ENCODE measurements around the gene ABCG8.

The ABCG8 gene

DNA sequence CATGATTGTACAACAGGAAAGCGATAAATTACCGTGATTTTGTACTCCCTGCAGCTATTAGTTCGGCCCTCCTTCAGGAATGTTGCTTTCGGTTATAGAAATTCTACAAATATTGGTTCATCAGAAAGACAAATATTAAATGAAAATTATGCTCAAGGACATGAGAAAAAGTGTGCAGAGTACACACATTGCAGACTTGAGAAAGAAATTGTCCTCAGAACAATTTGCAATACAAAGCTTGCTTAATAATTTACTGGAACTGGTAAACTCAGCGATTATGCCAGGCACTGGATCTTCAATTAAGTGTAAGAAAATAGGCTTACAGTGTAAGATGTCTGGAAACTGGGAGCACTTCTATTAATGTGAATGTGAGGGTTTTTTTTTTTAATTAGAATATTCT is 45.9 kb downstream of the ABCG8 start:
- TF ChIP-seq, protein P1, sequence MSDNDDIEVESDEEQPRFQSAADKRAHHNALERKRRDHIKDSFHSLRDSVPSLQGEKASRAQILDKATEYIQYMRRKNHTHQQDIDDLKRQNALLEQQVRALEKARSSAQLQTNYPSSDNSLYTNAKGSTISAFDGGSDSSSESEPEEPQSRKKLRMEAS (IDR thresholded peaks at IDR 0.05; ENCODE audit: low read depth, low read length): no peak
- no peak for DNase-seq (ENCODE audit: low read depth)
- no peak overlapping the region for H3K4me3 ChIP-seq (ENCODE audit: low read depth, low read length)

DNA sequence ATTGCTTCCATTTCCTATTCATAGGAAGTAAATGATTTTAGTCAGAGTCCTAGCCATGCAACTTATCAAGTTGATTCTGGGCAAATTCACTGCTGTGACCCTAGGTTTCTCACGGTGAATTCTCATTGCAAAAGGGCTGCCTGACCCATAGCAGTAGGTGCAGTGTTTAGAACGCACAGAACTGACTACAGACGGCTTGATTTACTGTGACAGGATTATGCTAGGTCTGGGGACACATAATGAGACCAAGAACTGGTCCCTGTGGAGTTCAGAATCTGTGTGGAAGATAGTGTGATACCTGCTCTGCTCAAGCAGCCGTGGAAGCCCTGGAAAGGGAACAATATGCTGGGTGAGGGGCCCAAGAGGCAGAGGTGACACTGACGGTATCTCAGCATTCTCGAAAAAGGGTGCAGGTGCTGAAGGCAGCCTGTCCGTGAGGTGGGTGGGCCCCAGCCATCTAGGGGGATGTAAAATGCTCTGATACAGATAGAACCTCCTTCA is 46.4 kb downstream of the ABCG8 start:
- H3K4me3 ChIP-seq (ENCODE audit: low read depth, low read length): no peak overlapping the region
- TF ChIP-seq, protein P1 (IDR thresholded peaks at IDR 0.05; ENCODE audit: low read depth, low read length): no peak
- no peak for TF ChIP-seq MYC (IDR thresholded peaks at IDR 0.05; ENCODE audit: low read depth, low read length)
- TF ChIP-seq POLR2A (IDR thresholded peaks at IDR 0.05; ENCODE audit: extremely low read depth, insufficient read length): no peak
- TF ChIP-seq, protein P2, sequence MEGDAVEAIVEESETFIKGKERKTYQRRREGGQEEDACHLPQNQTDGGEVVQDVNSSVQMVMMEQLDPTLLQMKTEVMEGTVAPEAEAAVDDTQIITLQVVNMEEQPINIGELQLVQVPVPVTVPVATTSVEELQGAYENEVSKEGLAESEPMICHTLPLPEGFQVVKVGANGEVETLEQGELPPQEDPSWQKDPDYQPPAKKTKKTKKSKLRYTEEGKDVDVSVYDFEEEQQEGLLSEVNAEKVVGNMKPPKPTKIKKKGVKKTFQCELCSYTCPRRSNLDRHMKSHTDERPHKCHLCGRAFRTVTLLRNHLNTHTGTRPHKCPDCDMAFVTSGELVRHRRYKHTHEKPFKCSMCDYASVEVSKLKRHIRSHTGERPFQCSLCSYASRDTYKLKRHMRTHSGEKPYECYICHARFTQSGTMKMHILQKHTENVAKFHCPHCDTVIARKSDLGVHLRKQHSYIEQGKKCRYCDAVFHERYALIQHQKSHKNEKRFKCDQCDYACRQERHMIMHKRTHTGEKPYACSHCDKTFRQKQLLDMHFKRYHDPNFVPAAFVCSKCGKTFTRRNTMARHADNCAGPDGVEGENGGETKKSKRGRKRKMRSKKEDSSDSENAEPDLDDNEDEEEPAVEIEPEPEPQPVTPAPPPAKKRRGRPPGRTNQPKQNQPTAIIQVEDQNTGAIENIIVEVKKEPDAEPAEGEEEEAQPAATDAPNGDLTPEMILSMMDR (IDR thresholded peaks at IDR 0.05; ENCODE audit: low read depth, low read length): no peak
- DNase-seq (ENCODE audit: low read depth): no peak

DNA sequence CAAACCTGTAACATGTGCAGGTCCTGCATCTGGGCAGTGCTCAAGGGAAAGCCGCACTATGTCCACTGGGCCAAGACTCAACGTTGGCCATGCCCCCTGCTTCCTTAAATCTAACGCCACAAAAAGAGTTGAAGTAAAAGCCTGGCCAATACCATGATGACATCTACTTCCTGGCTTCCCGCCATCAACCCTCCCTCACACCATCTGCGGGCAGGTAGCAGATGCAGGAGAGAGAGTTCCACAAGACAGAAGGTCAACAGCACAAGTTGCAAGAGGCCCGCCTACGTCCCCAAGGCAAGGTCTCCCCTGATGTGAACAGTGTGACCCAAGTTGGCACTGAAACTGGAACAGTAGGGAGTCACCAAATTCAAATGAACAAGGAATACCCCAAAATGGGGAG is 48.4 kb downstream of the ABCG8 start:
- DNase-seq (ENCODE audit: low read depth): peak; percentile 31
- TF ChIP-seq, protein P1 (IDR thresholded peaks at IDR 0.05; ENCODE audit: low read depth, low read length): no peak
- TF ChIP-seq POLR2A (IDR thresholded peaks at IDR 0.05; ENCODE audit: extremely low read depth, insufficient read length): no peak
- TF ChIP-seq, protein P2 (IDR thresholded peaks at IDR 0.05; ENCODE audit: low read depth, low read length): no peak
- no peak for TF ChIP-seq MYC (IDR thresholded peaks at IDR 0.05; ENCODE audit: low read depth, low read length)
- no peak overlapping the region for H3K4me3 ChIP-seq (ENCODE audit: low read depth, low read length)

DNA sequence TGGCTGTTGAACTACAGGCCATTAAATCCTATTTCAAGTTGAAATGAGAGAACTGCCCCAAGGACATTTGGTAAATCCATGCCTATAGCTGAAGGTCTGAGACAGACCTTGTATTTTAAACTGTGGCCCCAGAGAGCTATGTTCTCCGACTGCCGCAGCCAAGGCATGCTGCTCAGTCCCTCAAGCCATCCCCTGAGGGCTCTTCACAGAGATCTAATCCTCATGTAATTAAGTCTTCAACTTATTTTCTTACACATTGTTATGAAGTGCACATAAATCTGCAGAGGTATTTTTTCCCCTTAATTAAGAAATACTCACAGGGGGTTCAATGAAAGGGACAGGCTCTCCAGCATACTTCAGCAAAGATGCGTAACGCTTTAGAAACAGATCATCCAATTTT is 50.6 kb downstream of the ABCG8 start:
- TF ChIP-seq, protein P2 (IDR thresholded peaks at IDR 0.05; ENCODE audit: low read depth, low read length): no peak
- TF ChIP-seq POLR2A (IDR thresholded peaks at IDR 0.05; ENCODE audit: extremely low read depth, insufficient read length): no peak
- TF ChIP-seq MYC (IDR thresholded peaks at IDR 0.05; ENCODE audit: low read depth, low read length): no peak
- TF ChIP-seq, protein P1 (IDR thresholded peaks at IDR 0.05; ENCODE audit: low read depth, low read length): no peak
- no peak overlapping the region for H3K4me3 ChIP-seq (ENCODE audit: low read depth, low read length)
- no peak for DNase-seq (ENCODE audit: low read depth)

DNA sequence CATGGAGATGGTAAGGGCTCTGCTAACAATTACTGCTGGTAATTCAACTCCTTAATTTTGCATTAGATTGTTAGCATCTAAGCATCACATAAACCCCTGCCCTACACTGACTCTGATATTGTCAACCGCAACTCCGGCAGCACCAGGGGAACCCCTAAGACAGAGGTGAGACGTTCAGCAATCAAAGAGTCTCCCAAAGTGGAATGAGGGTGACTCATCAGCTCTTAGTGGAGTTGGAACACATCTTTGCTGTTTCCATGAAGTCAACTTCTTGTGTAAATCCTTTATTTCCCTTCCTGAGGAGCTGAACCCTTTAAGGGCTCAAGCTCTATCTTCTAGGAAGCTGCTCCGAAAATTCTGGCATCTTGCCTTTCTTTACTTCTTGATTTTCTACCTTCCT is 52.1 kb downstream of the ABCG8 start:
- TF ChIP-seq MYC (IDR thresholded peaks at IDR 0.05; ENCODE audit: low read depth, low read length): no peak
- TF ChIP-seq, protein P1 (IDR thresholded peaks at IDR 0.05; ENCODE audit: low read depth, low read length): no peak

DNA sequence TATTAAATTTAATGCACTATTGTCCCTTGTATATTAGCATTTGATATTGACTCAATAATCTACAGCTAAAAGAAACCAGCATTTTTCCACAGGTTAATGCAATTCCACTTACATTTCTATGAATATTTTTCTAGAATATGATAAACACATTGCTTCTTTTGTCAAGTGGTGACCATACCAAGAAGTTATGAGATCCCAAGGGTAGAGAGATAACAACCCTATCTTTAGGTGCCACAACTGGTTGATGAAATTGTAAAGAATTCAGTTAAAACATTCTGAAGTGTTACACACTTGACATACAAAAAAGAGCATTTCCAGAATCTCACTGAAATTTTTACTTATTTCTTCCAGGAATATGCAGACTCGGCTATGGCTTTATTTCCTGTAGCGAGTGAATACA is 56.0 kb downstream of the ABCG8 start:
- H3K4me3 ChIP-seq (ENCODE audit: low read depth, low read length): no peak overlapping the region
- TF ChIP-seq, protein P1 (IDR thresholded peaks at IDR 0.05; ENCODE audit: low read depth, low read length): no peak
- TF ChIP-seq MYC (IDR thresholded peaks at IDR 0.05; ENCODE audit: low read depth, low read length) (no peak), POLR2A (IDR thresholded peaks at IDR 0.05; ENCODE audit: extremely low read depth, insufficient read length) (no peak)
- TF ChIP-seq, protein P2 (IDR thresholded peaks at IDR 0.05; ENCODE audit: low read depth, low read length): no peak
- DNase-seq (ENCODE audit: low read depth): no peak

More for the DNA sequence above, 52.1 kb downstream of the ABCG8 start:
- no peak overlapping the region for H3K4me3 ChIP-seq (ENCODE audit: low read depth, low read length)
- no peak for DNase-seq (ENCODE audit: low read depth)

DNA sequence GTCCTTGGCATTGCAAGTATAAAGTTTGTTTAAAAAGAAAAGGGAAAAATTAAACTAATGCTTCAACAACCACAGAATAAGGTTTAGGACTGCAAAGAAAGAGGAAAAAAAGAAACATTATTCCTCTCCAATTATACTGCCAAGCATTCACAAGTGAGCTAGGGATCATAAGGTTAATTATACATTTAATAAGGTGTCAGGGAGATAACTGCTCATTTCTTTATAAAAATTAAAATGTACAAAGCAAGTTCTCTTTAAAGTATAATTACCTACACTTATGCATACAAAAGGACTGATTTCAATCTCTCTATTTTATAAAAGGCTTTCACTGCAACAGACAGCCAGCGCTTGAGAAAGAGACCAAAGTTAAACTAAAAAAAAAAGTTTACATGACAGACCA is 58.1 kb downstream of the ABCG8 start:
- H3K4me3 ChIP-seq (ENCODE audit: low read depth, low read length): no peak overlapping the region
- DNase-seq (ENCODE audit: low read depth): no peak
- TF ChIP-seq, protein P2 (IDR thresholded peaks at IDR 0.05; ENCODE audit: low read depth, low read length): no peak
- TF ChIP-seq POLR2A (IDR thresholded peaks at IDR 0.05; ENCODE audit: extremely low read depth, insufficient read length) (no peak), MYC (IDR thresholded peaks at IDR 0.05; ENCODE audit: low read depth, low read length) (no peak)
- TF ChIP-seq, protein P1 (IDR thresholded peaks at IDR 0.05; ENCODE audit: low read depth, low read length): no peak

Data from NB4 (cell line).